GM21515 (cell line): Measurements from ENCODE around the gene COMT.
"Not testable (repeated sequence)": the region's sequence is repeated elsewhere in the genome, so short reads cannot be mapped to it uniquely, and the experiment has no call there.

Experiments
- ATAC-seq: cut with Tn5 transposase; IDR thresholded peaks from one replicate; pipeline ENCODE4 v1.9.1; 2021; ENCODE audit not compliant: unreplicated experiment

The COMT gene

DNA sequence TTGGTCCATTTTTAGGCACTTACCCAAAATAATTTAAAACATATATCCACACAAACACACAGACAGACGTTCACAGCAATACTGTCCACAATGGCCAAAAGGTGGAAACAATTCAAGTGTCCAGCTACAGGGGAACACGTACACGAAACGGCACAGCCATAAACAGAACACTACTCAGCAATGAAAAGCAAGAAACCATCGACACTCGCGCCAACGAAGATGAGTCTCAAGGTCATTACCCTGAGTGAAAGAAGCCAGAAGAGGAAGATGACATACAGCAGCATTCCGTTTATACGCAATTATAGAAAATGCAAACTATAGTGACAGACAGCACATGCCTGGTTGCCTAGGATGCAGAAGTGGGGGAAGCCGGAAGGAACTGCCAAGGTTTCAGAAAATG is 13.4 kb upstream of the COMT start:
- no peak for ATAC-seq

DNA sequence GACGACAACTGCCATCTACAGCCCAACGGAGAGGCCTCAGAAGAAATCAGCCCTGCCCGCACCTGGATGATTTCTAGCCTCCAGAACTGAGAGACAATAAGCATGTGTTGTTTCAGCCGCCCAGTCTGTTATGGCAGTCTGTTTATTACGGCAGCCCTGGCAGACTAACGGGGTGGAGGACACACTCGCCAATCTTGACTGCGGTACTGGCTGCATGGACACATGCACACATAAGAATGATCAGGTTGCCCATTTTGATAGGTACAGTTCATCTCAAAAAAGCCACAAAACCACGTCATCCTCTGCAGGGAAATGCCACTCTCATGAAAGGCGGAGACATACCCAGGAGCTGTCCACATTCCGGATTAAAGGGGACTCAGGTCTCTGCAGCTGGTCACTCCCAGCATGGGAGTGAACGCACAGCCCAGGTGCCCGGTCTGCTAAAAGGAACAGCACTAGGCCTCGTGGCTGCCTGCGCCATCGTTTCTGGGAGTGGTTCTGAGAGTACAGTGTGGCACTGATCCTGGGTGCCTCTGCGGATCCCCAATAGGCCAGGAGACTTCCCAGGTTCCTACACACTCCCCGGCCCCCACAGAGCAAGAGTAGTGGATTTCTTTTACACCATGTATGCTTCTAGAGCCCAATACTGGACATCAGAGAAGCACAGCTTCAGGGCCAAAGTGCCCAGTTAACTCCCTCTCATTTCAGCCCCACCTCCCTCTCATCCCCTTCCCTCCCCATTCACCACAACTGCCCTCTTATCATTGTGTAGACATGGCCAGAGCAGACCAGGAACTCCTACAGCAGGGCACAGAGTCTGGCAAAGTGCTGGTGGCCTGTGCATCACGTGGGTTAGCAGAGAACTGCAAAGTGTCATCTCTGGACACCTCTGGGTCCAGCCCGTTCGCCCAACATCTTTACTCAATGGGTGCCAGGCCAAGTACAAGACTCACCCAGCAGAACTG is 11.7 kb upstream of the COMT start:
- ATAC-seq, result no peak

DNA sequence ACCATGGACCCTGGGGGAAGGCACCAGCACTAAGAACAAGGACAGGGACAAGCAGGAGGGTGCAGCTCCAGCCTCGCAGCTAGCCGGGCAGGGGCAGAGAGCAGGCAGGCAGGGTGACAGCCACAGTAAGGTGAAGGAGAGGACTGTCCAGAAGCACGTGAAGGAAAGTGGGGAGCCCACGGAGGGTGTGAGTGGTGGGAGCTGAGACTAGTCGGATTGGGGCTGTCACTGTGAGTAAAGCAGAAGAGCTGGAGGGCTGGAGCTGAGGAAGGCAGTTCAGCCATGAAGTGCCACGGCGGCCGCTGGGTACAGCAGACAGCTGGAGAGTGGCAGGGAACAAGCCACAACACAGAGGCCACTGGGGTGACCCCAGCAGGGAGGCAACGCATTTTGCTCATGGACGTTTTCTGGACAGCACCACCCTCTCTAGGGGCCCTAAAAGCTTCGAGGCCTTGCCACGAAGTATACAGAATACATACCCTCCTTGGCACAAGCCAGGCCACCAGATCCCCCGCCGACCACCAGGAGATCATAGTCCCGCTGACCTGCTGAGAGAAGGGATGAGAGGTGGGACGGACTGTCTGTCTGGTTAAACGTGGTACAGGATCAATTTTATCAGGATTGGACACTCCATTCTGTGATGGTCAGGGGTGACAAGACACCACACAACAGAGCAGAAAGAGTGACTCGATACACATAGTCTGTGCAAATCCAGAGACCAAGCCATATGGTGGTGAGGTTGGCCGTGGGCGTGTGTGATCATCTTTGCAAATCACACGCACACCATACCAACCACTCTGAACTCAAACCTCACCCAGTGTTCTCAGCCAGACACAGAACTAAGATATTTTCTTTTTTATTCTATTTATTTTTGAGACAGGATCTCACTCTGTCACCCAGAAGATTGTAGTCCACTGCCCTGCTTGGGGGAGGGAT is 10.8 kb upstream of the COMT start:
- ATAC-seq, result no peak

DNA sequence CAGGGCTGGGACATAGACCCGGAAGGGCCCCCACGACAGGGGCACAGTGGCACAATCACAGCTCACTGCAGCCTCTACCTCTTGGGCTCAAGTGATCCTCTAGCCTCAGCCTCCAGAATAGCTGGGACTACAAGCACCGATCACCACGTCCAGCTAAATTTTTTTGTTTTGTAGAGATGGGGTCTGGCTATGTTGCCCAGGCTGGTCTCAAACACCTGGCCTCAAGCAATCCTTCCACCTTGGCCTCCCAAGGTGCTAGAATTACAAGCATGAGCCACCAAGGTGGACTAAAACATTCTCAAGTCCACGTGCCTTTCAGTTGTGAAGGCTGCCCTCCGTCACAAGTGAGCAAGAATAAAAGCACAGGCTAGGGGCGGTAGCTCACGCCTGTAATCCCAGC is 10.1 kb upstream of the COMT start:
- ATAC-seq, result no peak

DNA sequence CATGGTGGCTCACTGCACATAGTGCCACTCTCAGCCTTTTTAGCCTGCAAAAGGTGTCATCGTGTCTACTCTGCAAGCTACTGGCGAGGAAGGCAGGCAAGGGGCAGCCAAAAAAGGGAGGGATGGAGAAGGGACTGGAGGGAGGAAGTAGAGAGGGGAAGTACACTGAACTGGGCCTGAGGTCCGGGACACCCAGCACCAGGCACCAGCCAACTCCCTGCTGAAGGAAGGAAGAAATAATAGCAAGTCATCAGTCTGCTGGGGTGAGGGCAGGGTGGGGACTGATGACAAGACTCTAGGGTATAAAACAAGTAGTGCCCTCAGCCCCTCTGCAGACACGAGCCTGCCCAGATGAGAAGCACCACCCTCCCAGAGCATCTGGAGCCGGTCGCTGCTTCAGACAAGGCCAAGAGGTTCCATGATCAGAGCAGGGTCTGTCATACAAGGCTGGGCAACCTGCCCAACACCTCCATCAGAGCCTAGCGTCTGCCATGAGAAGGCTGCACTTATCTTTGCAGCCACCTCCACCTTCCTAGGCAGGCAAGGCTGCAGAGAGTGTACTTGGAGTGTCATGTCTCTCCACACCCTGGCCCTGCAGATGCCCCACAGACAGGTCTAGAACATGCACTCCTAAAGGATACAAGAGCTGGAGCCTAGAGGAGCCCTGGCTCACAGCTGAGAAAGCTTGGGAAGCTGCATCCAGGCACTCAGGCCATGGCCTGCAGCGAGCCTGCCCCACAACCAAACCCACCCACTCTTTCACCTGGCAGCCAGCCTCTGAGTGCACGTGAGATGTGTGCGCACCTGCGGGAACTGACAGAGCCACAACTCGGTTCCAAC is 9.0 kb upstream of the COMT start:
- no peak for ATAC-seq

DNA sequence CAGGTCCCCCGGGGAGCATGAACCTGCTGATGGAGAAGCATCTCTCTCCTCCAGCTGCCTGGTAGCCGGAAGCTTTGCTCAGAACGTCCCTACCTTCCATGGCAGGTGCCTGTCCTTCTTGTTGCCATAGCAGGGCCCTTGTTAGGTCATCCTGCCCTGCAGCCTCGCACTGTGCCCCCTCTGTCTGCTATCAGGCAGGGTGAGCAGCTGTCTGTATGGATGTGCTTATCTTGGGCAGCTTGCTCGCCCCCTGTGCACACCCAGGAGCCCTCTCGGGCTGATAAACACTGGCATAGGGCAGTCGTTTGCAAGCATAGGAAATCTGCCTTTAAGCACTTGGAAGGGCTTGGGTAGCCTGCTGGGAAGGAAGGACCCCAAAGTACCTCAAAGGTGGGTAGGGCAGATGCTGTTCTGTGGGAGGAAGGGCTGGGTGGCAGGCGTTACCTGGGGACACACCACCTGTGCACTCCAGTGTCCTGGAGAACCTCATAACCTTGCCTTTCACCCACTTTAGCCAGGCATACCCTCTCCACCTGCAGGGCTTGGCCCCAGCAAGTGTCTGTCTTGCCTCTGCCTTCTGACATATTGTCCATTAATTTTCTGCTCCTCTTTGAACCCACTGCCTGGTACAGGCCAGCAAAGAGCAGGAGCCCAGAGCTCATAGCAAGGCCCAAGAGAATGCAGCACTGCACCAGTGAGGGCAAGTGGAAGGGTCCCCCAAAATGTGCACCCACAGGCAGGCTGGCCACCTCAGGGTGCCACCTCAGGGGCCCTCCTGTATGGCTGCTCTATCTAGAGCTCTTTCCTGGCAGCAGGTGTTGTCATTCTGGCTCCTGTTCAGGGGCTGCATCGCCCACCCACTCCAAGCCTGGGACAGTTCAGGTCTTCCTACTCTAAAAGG is 8.0 kb upstream of the COMT start:
- no peak for ATAC-seq

DNA sequence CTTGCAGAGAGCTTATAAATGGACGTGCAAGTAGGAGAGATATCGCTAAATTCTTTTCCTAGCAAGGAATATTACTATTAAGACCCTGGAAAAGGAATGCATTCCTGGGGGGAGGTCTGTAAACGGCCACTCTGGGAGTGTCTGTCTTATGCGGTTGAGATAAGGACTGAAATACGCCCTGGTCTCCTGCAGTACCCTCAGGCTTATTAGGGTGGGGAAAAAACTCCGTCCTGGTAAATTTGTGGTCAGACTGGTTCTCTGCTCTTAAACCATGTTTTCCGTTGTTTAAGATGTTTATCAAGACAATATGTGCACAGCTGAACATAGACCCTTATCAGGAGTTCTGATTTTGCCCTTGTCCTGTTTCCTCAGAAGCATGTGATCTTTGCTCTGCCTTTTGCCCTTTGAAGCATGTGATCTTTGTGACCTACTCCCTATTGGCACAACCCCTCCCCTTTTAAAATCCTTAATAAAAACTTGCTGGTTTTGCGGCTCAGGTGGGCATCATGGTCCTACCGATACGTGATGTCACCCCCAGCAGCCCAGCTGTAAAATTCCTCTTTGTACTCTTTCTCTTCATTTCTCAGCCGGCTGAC is 6.4 kb upstream of the COMT start:
- not testable (repeated sequence) for ATAC-seq

DNA sequence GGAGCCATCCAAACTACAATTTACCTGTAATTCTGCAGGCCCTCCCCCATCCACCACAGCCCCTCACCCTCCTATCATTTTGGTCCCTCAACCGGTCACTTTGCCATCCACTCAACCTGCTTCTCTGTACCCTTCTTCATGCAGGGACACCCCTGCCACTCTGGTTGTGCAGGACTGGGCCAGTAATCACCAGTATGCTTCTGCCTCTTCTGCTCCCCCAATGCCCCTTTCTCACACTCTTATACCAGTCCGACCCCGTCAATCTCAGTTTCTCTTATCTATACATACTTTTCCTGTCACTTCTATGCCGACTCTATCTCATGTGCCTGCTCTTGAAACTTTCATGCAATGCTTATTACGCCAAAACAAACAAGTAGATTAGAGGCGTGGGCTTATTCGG is 5.1 kb upstream of the COMT start:
- ATAC-seq, result no peak

DNA sequence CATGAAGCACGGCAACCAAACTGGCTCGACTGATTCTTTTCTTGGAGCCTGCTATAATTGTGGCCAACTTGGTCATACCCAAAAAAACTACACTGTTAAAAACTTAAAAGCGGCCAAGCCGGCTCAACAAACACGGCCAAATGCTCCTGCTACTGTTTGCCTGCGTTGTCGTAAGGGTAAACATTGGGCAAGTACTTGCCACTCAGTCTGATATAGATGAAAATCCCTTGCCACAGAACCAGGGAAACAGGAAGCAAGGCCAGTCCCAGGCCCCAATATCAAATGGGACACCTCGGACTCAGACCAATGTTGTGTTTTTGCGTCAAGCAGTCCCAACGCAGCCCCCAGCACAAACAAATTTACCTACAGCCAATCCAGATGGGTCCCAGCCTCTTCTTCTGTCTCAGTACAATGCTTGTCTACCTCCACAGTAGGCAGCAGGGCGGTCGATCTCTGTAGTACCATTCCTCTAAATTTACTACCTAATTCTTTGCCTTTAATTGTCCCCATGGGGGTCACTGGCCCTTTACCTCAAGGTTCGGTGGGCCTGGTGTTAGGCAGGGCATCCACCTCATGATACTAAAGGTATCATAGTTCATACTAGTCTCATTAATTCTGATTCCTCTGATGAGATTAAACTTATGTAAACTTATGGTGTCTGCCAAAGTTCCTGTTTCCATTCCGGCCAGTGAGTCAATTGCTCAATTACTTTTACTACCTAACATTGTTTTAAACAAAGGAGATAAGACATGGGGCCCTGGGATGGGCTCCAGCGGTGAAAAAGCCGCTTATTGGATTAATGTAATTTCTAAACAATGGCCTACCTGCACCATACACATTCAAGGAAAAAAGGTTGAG is 3.7 kb upstream of the COMT start:
- no peak for ATAC-seq

DNA sequence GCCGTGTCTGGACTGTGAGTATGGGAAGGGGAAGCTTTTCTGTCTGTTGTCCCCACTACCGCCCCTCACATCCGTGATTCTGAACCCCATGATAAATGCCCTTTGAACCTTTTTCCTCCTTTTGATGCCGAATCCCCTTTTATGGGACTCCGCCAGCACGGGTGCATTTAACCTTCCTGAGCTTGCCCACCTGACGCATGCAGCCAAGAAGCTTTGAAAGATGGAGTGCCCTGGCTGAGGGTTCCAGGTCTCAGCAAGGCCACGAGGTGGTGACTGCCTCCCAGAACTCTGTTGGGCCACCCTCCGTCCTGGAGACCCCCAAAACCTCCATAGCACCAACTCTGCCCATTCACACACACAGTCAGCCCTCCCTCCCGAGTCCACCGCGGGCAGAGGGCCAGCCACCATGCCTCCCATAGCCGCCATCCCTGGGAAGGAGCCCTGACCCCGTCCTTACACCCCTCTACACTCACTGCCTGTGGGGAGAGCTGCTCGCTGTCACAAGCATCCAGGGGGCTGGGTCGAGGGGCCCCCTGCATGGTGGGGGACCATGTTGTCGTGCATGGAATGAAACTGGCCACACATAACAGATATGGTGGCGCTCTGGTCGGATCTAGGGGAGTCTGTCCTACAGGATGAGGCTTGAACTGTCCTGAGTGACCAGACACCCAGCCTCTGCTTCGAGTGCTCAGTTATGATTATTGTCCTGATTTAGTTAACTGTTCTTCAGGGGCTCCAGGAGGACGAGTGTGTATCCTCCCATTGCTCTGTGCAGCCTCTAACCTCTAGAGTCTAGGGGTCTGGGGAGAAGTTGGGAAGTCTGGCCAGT is 822 bp upstream of the COMT start:
- ATAC-seq, result no peak

DNA sequence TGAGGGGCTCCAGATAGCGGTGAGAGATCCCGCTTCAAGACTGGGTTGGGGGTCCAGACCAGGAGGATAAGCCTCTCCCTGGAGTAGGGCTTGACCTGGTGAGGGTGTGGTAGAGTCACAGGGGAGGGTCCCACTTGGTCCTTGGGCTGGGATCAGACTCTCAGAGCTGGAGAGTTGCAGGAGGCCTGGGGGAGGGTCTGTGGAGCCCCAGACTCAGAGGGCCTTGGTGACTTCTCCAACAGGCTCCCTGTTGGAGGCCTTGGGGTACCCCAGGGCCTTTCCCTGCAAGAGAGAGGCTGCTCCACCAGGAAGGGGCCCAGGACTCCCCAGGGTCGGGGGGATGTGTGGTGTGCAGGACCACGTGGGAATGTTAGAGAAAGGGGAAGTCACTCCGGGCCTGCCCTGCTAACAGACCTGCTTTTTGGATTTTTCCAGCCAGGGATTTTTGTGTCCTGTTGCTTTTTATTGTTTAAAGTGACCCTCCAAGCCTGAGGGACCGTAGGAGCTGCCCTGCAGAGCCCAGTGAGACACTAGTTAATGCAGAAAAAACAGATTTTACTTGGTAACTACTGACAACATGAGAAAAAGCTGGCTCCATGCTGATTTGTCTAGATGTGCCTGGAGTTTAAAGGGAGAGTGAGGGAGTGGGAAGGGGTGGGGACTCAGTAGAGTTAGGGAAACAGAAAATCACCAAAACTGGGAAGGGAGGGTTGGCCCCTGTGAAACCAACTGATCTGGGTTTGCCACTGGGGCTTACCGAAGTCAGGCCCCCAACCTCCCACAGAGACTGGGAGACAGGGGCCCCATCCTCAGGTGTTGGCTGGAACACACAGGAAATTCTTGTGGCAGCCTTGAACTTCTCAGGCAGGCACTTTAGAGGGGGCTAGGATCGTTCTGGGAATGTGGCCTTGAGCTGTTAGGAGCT is 847 bp downstream of the COMT start:
- ATAC-seq, result no peak

DNA sequence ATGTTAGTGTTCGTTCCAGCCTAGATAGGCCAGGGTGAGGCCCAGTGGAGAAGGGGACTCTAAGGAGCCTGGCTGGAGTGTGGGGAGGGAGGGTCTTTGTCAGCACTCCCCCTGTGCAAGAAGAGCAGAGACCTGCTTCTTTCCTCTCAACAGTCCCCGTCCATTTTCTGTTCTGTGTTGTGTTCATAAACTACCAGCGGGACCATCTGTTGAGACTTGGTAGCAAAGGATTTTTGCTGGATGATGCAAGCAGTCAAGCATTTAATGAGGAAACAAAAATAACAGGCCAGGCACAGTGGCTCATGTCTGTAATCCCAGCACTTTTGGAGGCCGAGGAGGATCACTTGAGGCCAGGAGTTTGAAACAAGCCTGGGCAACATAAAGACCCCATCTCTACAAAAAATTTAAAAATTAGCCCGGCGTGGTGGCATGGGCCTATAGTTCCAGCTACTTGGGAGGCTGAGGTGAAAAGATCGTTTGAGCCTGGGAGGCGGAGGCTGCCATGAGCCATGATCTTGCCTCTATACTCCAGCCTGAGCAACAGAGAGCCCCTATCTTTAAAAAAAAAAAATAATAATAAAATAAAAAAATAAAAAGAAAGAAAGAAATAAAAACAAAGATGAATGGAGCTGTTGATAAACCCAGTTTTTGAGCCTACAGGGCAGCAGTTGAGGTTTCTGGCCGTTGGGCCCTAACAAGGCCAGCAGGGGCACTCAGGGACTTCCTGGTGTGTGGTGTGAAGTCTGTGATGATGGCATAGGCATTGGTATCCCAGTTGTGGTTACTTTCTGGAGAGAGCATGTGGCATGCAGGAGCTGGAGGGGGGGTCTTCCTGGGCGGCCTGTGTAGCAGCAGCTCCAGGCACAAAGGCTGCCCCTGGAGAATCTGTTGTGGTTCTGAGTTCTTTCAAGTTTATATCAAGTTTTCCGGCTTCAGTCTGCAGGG is 1.8 kb downstream of the COMT start:
- no peak for ATAC-seq

DNA sequence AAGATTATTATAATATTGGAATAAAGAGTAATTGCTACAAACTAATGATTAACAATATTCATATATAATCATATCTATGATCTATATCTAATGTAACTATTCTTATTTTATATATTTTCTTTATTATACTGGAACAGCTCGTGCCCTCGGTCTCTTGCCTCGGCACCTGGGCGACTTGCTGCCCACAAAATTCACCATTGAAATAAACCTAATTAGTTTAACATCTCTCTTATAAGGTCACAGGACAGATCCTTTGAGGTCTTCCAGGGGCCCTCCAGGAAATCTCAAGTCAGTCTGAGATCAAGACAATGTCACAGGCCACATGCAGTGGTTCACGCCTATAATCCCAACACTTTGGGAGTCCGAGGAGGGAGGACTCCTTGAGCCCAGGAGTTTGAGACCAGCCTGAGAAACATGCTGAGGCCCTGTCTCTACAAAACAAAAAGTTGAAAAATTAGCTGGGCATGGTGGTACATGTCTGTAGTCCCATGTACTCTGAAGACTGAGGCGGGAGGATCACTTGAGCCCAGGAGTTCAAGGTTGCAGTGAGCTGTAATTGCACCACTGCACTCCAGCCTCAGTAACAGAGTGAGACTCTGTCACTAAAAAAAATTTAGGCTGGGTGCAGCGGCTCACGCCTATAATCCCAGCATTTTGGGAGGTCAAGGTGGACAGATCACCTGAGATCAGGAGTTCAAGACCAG is 6.6 kb downstream of the COMT start:
- ATAC-seq, result no peak

DNA sequence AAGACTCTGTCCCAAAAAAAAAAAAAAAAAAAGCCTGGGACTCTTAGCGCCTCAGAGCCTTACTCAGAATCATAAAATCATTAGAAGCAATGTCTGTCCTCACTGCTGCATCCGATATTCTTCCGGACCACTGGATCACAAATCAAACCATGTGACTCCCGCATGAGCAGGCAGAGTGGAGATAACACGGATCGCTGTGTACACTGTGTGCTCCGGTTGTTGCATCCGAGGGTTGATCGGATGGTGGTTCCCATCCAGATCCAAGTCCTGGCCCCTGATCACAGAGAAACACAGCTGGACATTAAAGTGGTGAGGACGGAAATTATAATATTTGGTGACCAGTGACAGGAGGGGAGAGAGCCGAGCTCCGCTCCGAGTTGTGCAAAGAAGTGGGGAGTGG is 9.8 kb downstream of the COMT start:
- no peak for ATAC-seq
